ENCODE results near the gene SNX8.

The SNX8 gene

DNA sequence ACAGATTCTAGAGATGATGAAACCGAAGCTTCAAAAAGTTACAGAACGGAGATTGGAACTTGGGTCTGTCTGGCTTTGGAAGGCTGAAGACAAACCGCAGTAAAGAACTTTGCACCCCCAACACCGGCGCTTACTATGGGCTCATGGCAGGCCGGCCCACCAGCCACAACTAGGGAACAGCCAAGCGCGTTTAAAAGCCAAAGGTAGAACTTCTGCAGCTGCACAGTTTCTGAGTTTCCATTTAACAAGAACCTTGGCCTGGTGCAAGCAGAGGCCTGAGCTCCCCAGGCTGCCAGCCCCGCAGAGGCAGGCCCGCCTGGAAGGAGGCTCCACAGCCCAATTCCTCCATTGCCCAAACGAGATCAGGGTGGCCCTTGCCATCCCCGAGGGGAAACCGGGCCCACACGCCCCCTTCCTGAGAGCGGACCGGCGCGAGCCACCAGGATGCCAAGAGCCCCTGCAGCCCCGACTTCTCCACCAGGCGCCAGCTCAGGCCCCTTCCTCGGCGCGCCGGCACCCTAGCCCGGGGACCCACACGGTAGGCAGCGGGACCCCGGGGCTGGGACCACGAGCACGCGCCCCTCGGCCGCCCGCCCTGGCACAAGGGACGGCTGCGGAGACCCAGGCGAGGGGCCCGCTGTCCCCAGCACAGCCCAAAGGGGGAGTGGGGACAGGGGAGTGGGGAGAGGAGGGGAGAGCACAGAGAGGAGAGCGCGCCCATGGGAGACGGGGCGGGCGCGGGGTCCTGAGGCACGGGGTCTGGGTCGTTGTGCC, 82.1 kb downstream of the SNX8 start:
- peak overlapping the region; percentile 15; the same call in 1 of the 2 replicates for H3K27ac ChIP-seq (ENCODE audit: low read depth, low read length)
- no peaks in the 10 kb centered on the region for H3K9me3 ChIP-seq (ENCODE audit: control insufficient read depth, insufficient read depth, low read length)
- H3K79me2 ChIP-seq (ENCODE audit: control insufficient read depth, low read length), result peaks cover 92% of the 10 kb centered on the region
- H3K4me2 ChIP-seq (ENCODE audit: low read length), result peak overlapping the region; percentile 75
- H4K20me1 ChIP-seq (ENCODE audit: control insufficient read depth, insufficient read depth, low read depth, low read length), result peaks cover 24% of the 10 kb centered on the region
- no peaks in the 10 kb centered on the region for H3K9me2 ChIP-seq (replicated peaks; ENCODE audit: control insufficient read depth, low read length)
- TF ChIP-seq EZH2phosphoT487 (IDR thresholded peaks at IDR 0.05; ENCODE audit: borderline replicate concordance, low read length), result no peak
- TF ChIP-seq, protein P1, sequence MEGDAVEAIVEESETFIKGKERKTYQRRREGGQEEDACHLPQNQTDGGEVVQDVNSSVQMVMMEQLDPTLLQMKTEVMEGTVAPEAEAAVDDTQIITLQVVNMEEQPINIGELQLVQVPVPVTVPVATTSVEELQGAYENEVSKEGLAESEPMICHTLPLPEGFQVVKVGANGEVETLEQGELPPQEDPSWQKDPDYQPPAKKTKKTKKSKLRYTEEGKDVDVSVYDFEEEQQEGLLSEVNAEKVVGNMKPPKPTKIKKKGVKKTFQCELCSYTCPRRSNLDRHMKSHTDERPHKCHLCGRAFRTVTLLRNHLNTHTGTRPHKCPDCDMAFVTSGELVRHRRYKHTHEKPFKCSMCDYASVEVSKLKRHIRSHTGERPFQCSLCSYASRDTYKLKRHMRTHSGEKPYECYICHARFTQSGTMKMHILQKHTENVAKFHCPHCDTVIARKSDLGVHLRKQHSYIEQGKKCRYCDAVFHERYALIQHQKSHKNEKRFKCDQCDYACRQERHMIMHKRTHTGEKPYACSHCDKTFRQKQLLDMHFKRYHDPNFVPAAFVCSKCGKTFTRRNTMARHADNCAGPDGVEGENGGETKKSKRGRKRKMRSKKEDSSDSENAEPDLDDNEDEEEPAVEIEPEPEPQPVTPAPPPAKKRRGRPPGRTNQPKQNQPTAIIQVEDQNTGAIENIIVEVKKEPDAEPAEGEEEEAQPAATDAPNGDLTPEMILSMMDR (IDR thresholded peaks at IDR 0.05; ENCODE audit: low read depth, low read length, poor library complexity, severe bottlenecking), result no peak
- H3K36me3 ChIP-seq (ENCODE audit: control insufficient read depth, low read length), result peaks cover 77% of the 10 kb centered on the region
- H3K27me3 ChIP-seq (ENCODE audit: control insufficient read depth, low read length), result no peaks in the 10 kb centered on the region
- peaks cover 42% of the 10 kb centered on the region for H3K4me1 ChIP-seq (ENCODE audit: control insufficient read depth, low read length)
- peaks cover 26% of the 10 kb centered on the region for H3F3A ChIP-seq (ENCODE audit: control insufficient read depth, insufficient read depth)
- peak overlapping the region; percentile 92 for H3K4me3 ChIP-seq (ENCODE audit: low read length)

DNA sequence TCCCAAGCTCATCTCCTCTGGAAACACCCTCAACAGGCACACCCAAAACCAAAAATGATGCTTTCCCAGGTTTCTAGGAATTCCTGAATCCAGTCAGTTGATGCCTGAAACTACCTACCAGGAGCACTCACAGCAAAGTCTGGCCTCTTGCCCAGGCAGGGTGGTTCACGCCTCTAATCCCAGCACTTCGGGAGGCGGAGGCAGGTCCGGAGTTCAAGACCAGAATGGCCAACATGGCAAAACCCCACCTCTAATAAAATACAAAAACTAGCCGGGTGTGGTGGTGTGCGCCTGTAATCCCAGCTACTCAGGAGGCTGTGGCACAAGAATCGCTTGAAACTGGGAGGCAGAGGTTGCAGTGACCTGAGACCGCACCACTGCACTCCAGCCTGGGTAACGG, 83.4 kb downstream of the SNX8 start:
- H3K9me2 ChIP-seq (replicated peaks; ENCODE audit: control insufficient read depth, low read length), result no peaks in the 10 kb centered on the region
- TF ChIP-seq, protein P1 (IDR thresholded peaks at IDR 0.05; ENCODE audit: low read depth, low read length, poor library complexity, severe bottlenecking), result no peak
- TF ChIP-seq EZH2phosphoT487 (IDR thresholded peaks at IDR 0.05; ENCODE audit: borderline replicate concordance, low read length), result no peak
- H3K27me3 ChIP-seq (ENCODE audit: control insufficient read depth, low read length), result no peaks in the 10 kb centered on the region
- H3K27ac ChIP-seq (ENCODE audit: low read depth, low read length), result no peak overlapping the region
- no peak overlapping the region for H3K4me3 ChIP-seq (ENCODE audit: low read length)
- H3F3A ChIP-seq (ENCODE audit: control insufficient read depth, insufficient read depth), result peaks cover 19% of the 10 kb centered on the region
- H3K9me3 ChIP-seq (ENCODE audit: control insufficient read depth, insufficient read depth, low read length), result no peaks in the 10 kb centered on the region
- peaks cover 24% of the 10 kb centered on the region for H4K20me1 ChIP-seq (ENCODE audit: control insufficient read depth, insufficient read depth, low read depth, low read length)
- H3K79me2 ChIP-seq (ENCODE audit: control insufficient read depth, low read length), result peaks cover 90% of the 10 kb centered on the region
- H3K4me2 ChIP-seq (ENCODE audit: low read length), result peak overlapping the region; percentile 75
- peaks cover 32% of the 10 kb centered on the region for H3K4me1 ChIP-seq (ENCODE audit: control insufficient read depth, low read length)
- peaks cover 77% of the 10 kb centered on the region for H3K36me3 ChIP-seq (ENCODE audit: control insufficient read depth, low read length)

DNA sequence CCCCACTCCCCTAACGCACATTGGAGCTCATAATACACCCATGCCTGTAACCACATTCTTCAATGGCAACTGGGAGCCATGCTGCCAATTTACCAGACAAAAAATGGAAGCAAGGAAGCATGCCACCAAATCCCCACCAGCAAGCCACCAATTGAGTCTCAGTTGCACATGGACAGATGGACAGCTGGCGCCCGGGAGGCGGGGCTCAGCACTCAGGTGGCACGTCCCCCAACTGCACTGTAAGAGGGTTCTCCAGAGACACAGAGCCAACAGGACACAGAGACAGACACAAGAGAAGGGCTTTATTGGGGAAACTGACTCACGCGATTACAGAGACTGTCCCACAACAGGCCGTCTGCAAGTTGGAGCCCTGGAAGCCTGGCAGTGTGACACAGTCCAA, 84.0 kb downstream of the SNX8 start:
- Histone ChIP-seq H3K27ac (ENCODE audit: low read depth, low read length) (no peak overlapping the region), H3K4me1 (ENCODE audit: control insufficient read depth, low read length) (peaks cover 29% of the 10 kb centered on the region), H3K27me3 (ENCODE audit: control insufficient read depth, low read length) (no peaks in the 10 kb centered on the region), H3K9me3 (ENCODE audit: control insufficient read depth, insufficient read depth, low read length) (no peaks in the 10 kb centered on the region), H3K36me3 (ENCODE audit: control insufficient read depth, low read length) (peaks cover 77% of the 10 kb centered on the region), H4K20me1 (ENCODE audit: control insufficient read depth, insufficient read depth, low read depth, low read length) (peaks cover 24% of the 10 kb centered on the region), H3K4me2 (ENCODE audit: low read length) (peak overlapping the region; percentile 75; the same call in 1 of the 2 replicates), H3K4me3 (ENCODE audit: low read length) (no peak overlapping the region), H3K9me2 (replicated peaks; ENCODE audit: control insufficient read depth, low read length) (no peaks in the 10 kb centered on the region), H3K79me2 (ENCODE audit: control insufficient read depth, low read length) (peaks cover 90% of the 10 kb centered on the region), H3F3A (ENCODE audit: control insufficient read depth, insufficient read depth) (peaks cover 15% of the 10 kb centered on the region)
- TF ChIP-seq, protein P1 (IDR thresholded peaks at IDR 0.05; ENCODE audit: low read depth, low read length, poor library complexity, severe bottlenecking), result no peak
- no peak for TF ChIP-seq EZH2phosphoT487 (IDR thresholded peaks at IDR 0.05; ENCODE audit: borderline replicate concordance, low read length)
